GM10266 (cell line): ENCODE measurements around the gene ARHGAP24.

Experiments
- DNase-seq: peaks from one replicate; pipeline ENCODE4 v3.0.0; 2012; ENCODE audit errors: extremely low spot score
- TF ChIP-seq, protein P1 (sequence below): IDR thresholded peaks from 2 replicates; pipeline ENCODE4 v1.5.1; 2012; ENCODE audit warnings: mild to moderate bottlenecking, low read depth; ENCODE audit not compliant: control insufficient read depth, insufficient read depth; ENCODE audit errors: missing control alignments

Gene ARHGAP24

DNA sequence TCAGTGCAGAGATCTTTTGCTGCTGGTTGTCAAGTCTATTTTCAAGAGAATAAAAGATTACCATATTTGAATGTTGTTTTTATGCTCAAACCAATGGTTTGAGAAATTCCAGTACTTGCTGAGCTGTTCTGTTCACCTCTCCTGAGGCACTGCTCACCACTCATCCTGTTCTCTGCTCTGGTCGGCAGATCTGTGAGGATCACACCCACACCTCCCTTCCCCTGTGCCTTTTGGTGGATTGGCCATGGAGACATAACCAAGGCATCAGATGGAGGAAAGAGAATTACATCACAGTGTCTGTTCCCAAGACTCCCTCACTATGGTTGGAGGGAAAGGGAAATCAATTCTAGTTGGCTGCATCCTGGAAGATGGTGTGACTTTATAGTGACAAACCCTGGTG, 391.6 kb downstream of the ARHGAP24 start:
- DNase-seq: no peak
- TF ChIP-seq, protein P1, sequence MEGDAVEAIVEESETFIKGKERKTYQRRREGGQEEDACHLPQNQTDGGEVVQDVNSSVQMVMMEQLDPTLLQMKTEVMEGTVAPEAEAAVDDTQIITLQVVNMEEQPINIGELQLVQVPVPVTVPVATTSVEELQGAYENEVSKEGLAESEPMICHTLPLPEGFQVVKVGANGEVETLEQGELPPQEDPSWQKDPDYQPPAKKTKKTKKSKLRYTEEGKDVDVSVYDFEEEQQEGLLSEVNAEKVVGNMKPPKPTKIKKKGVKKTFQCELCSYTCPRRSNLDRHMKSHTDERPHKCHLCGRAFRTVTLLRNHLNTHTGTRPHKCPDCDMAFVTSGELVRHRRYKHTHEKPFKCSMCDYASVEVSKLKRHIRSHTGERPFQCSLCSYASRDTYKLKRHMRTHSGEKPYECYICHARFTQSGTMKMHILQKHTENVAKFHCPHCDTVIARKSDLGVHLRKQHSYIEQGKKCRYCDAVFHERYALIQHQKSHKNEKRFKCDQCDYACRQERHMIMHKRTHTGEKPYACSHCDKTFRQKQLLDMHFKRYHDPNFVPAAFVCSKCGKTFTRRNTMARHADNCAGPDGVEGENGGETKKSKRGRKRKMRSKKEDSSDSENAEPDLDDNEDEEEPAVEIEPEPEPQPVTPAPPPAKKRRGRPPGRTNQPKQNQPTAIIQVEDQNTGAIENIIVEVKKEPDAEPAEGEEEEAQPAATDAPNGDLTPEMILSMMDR: no peak

DNA sequence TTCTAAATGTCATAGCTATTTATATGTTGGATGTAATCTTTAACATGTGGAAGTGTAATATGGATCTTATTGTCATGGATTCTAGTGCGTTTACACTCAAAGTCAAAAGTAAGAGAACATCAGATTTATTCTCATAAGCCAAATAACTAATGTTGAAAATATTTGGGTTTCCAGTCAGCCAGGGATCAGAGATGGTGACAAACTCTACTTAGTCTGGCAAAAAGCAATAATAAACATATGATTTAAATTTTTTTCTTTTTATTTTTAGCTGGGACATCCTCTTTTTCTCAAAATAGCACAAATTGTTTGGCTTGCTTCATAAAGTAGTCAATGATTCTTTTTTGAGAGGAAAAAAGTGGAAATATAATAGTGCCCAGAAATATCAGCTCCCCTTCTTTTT, 392.3 kb downstream of the ARHGAP24 start:
- TF ChIP-seq, protein P1: no peak
- DNase-seq: no peak

DNA sequence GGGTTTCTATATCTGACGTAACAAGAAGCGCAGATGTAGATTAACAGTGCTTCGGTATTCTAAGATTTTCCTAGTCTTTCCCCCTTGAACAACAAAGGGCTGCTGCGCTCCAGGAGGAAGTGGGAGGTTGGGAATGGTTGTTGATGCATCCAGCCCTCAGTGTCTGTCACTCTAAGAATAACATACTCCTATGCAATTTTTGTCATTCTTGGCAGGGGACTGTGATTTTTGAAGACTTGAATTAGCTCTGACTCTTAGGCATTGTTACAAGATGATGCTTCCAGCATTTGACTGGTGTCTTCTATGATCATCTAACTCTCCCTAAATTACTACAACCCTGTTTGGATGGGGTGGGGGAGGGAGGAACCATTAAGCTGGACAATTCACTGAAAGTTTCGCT, 394.2 kb downstream of the ARHGAP24 start:
- DNase-seq: no peak
- TF ChIP-seq, protein P1: no peak

DNA sequence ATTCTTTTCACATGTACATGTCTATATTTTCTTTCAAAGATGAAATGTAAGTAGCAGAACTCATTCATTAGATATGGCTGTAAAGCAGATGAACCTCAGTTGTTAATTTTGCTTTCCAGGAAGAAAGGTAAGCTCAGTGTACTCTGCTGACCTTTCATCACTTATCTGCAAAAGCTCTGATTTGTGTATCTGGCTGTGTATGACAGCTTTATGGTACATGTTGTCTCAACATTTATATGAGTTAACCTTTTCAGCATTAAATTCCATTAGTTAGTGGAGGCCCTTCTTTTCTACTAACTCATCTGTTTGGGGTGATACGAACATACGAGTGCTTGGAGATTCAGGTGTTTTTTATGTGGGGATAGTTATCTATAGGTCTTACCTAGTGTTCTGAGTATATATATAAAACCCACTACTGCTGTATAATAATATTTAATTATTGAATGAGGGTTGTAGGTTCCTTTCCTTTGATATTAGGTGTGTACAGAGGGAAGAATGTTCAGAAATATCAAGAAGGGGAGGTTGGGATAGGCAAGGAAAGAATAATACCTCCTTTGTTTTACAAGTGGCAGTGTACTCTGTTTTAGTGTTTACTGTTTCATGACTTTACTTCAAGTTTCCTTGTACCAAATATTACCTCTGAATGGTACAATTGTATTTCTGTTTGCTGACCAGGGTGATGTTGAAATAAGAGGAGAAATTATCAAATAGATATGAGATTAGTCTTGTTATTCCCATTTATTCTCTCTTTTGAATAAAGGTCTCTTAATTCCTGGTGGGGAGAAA, 395.5 kb downstream of the ARHGAP24 start:
- TF ChIP-seq, protein P1: no peak
- no peak for DNase-seq

DNA sequence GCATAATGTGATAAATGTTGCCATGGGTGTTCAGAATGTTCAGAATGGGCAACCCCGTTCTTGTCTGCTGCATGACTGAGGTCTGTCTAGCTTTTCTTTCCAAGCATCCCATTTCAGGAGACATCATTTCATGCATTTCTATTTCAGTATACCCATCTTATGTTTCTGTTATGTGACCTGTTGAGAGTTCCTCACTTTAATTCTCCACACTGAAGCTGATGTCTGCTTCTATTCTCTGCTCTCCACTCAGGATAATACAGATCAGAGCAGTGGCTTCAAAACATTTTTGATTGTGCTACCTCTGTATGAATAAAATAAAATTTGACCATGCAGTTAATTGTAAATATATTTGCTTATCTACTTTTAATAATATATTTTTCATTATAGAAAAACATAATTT, 398.6 kb downstream of the ARHGAP24 start:
- TF ChIP-seq, protein P1: no peak
- no peak for DNase-seq

DNA sequence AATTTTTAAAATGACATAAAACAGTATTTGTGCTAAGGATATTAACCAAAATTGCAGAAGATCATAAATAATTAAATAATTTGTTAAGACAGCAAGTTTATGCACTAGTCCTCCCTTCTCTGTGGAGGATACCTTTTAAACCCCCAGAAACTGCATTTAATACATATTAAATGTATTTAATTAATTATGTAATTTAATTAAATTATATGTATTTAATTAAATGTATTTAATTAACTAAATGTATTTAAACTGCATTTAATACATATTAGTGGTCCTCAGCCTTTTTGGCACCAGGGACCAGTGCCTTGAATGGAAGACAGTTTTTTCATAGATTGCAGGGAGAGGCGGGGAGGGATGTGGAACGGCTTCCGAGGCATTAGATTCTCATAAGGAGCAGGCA, 404.6 kb downstream of the ARHGAP24 start:
- TF ChIP-seq, protein P1: no peak

DNA sequence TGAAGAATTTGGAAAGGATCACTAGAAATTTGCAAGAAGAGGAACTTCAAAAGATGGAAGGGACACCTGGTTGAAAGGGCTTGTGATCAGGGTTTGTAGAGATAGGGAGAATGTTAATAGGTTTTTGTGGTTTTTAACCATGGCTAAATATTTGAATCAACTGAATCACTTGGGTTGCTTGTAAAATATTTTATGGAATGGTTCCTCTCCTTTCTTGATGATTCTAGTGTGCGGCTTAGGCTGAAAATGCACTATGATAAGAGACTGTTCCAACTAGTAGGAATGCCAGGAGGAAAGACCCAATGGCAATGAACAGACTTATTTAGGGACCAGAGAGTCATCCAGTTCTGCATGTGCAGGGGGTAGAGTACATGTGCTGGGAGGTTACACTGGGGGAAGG, 408.2 kb downstream of the ARHGAP24 start:
- DNase-seq: no peak
- TF ChIP-seq, protein P1: no peak

More for the DNA sequence above, 404.6 kb downstream of the ARHGAP24 start:
- DNase-seq: no peak
